ENCODE results near the gene CTDP1.

DNA sequence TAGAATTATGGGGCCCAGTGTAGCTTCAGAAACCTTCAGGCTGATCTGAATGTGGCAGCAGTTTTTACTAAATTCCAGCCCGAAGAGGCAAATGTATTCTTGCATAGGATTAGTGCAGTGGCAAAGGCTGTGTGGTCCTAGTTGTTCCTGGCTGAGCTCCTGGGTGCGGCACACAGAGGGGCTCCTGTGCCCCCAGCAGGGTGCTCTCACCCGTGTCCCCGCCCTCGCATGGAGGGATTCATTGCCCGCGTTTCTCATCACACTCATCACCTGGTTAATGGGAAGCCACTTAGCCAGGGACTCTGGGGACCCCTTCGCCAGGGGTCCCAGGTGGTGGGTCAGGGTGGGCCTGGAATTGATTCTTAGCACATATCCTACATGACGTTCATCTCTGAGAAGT lies 122.0 kb downstream of the CTDP1 start:
- TF ChIP-seq POLR2A (IDR thresholded peaks at IDR 0.05; ENCODE audit: low read length) (no peak), GATA1 (IDR thresholded peaks at IDR 0.05; ENCODE audit: low read depth, low read length) (no peak)
